ENCODE results near the gene CNTNAP2. TPM values are rescaled to one million over a fixed set of nuclear protein-coding genes. Genes with fewer than 3 reads are reported as not detected.

CNTNAP2 gene
- total RNA-seq, 2 experiments from 2014 or later, result 0.28 TPM; not detected in 1

DNA sequence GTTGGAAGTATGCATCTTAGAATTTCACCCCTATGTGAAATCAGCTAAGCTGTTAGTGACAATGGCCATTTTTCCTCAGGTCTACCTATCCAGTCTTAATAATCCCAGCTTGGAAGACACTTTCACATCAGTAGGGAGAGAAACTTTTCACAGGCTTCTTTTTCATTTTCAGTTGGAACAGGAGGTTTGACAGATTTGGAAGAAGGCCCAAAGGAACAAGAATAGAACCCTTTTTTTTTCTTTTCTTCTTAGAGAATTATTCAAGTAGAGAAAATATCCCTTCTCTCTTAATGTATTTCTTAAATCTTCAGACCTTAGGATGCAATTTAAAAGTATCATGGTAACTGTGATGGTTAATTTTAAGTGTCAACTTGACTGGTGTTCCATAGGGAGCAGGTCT, 2063.5 kb downstream of the CNTNAP2 start:
- no peaks in the 10 kb centered on the region for H3K4me1 ChIP-seq (ENCODE audit: insufficient read depth, low read length, poor library complexity, severe bottlenecking)
- no peaks in the 10 kb centered on the region for H3K9me2 ChIP-seq (ENCODE audit: insufficient read depth, low read length)
- no peaks in the 10 kb centered on the region for H3K9me3 ChIP-seq (ENCODE audit: low read length)
- no peak for TF ChIP-seq EZH2phosphoT487 (IDR thresholded peaks at IDR 0.05; ENCODE audit: borderline replicate concordance, low read depth, low read length)
- TF ChIP-seq, protein P1, sequence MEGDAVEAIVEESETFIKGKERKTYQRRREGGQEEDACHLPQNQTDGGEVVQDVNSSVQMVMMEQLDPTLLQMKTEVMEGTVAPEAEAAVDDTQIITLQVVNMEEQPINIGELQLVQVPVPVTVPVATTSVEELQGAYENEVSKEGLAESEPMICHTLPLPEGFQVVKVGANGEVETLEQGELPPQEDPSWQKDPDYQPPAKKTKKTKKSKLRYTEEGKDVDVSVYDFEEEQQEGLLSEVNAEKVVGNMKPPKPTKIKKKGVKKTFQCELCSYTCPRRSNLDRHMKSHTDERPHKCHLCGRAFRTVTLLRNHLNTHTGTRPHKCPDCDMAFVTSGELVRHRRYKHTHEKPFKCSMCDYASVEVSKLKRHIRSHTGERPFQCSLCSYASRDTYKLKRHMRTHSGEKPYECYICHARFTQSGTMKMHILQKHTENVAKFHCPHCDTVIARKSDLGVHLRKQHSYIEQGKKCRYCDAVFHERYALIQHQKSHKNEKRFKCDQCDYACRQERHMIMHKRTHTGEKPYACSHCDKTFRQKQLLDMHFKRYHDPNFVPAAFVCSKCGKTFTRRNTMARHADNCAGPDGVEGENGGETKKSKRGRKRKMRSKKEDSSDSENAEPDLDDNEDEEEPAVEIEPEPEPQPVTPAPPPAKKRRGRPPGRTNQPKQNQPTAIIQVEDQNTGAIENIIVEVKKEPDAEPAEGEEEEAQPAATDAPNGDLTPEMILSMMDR (conservative IDR thresholded peaks at IDR 0.05; ENCODE audit: low read length), result no peak
- BruUV-seq (replicated peaks), result no TSS peak
- H3K4me3 ChIP-seq (ENCODE audit: low read depth, low read length, poor library complexity, severe bottlenecking), result no peak overlapping the region
- DNase-seq (ENCODE audit: low spot score), result no peak
- no peak overlapping the region for H3K4me2 ChIP-seq (ENCODE audit: low read length)
- no peaks in the 10 kb centered on the region for H4K20me1 ChIP-seq (ENCODE audit: insufficient read depth, low read length)
- POLR2A ChIA-PET, result no interaction called here
- H3K79me2 ChIP-seq (ENCODE audit: insufficient read depth, low read depth, low read length), result no peaks in the 10 kb centered on the region
- CTCF ChIA-PET (ENCODE audit: unreplicated experiment), result no interaction called here
- intact Hi-C loops (cut with micrococcal nuclease; ENCODE audit: unreplicated experiment), result no loop called here
- H3K36me3 ChIP-seq (ENCODE audit: insufficient read depth, low read length), result no peaks in the 10 kb centered on the region
- H3K27ac ChIP-seq (ENCODE audit: low read depth, low read length, poor library complexity, severe bottlenecking), result no peak overlapping the region
- H2AFZ ChIP-seq (ENCODE audit: low read length), result no peak overlapping the region

DNA sequence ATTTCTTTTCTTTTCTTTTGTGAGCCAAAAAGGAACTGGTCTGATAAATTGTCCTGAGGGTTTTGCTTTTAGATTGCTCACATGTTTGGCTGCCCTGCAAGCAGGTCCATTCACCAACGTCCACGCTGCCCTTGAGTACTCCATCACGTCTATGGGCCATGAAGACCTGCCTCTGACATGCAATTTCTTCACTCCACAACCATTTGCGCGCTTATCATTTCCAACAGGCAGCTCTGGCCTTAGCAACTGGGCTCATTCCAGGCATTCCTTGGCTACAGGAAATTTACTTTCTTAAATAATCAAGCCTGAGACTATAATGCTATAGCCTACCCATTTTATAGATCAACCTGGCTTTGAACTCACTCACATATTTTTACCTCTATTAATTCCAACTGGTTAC, 2065.7 kb downstream of the CNTNAP2 start:
- TF ChIP-seq, protein P1 (conservative IDR thresholded peaks at IDR 0.05; ENCODE audit: low read length), result no peak
- intact Hi-C loops (cut with micrococcal nuclease; ENCODE audit: unreplicated experiment), result no loop called here
- BruUV-seq (replicated peaks), result no TSS peak
- Histone ChIP-seq H4K20me1 (ENCODE audit: insufficient read depth, low read length) (no peaks in the 10 kb centered on the region), H3K9me2 (ENCODE audit: insufficient read depth, low read length) (no peaks in the 10 kb centered on the region), H3K36me3 (ENCODE audit: insufficient read depth, low read length) (no peaks in the 10 kb centered on the region), H3K4me3 (ENCODE audit: low read depth, low read length, poor library complexity, severe bottlenecking) (no peak overlapping the region), H3K27ac (ENCODE audit: low read depth, low read length, poor library complexity, severe bottlenecking) (no peak overlapping the region), H3K79me2 (ENCODE audit: insufficient read depth, low read depth, low read length) (no peaks in the 10 kb centered on the region), H3K4me2 (ENCODE audit: low read length) (no peak overlapping the region), H3K9me3 (ENCODE audit: low read length) (no peaks in the 10 kb centered on the region), H3K4me1 (ENCODE audit: insufficient read depth, low read length, poor library complexity, severe bottlenecking) (no peaks in the 10 kb centered on the region), H2AFZ (ENCODE audit: low read length) (no peak overlapping the region)
- ChIA-PET POLR2A (no interaction called here), CTCF (ENCODE audit: unreplicated experiment) (no interaction called here)
- DNase-seq (ENCODE audit: low spot score), result no peak

DNA sequence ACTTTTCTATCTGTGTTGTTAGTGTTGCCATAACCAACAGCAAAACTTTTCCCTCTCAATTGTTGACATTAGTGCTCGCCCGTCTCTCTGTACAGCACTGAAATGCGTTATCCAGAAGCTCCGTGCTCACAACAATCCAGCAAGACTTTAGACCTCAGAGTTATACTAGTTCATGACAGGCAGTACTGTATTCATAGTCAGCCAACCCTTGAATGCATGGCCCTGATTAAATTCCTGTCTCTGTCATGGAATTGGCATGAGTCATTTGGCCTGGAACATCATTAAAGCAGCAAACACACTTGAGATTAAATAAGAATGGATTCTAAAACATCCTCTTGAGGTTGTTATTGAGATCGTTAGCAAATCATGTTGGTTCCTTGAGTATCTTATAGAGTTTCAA, 2068.4 kb downstream of the CNTNAP2 start:
- BruUV-seq (replicated peaks), result no TSS peak
- Histone ChIP-seq H4K20me1 (ENCODE audit: insufficient read depth, low read length) (no peaks in the 10 kb centered on the region), H3K4me1 (ENCODE audit: insufficient read depth, low read length, poor library complexity, severe bottlenecking) (no peaks in the 10 kb centered on the region), H3K36me3 (ENCODE audit: insufficient read depth, low read length) (no peaks in the 10 kb centered on the region), H2AFZ (ENCODE audit: low read length) (no peak overlapping the region), H3K9me2 (ENCODE audit: insufficient read depth, low read length) (no peaks in the 10 kb centered on the region), H3K27ac (ENCODE audit: low read depth, low read length, poor library complexity, severe bottlenecking) (no peak overlapping the region), H3K9me3 (ENCODE audit: low read length) (no peaks in the 10 kb centered on the region), H3K79me2 (ENCODE audit: insufficient read depth, low read depth, low read length) (no peaks in the 10 kb centered on the region), H3K4me2 (ENCODE audit: low read length) (no peak overlapping the region), H3K4me3 (ENCODE audit: low read depth, low read length, poor library complexity, severe bottlenecking) (no peak overlapping the region)
- intact Hi-C loops (cut with micrococcal nuclease; ENCODE audit: unreplicated experiment), result no loop called here
- DNase-seq (ENCODE audit: low spot score), result no peak
- TF ChIP-seq, protein P1 (conservative IDR thresholded peaks at IDR 0.05; ENCODE audit: low read length), result no peak
- TF ChIP-seq EZH2phosphoT487 (IDR thresholded peaks at IDR 0.05; ENCODE audit: borderline replicate concordance, low read depth, low read length), result no peak
- CTCF ChIA-PET (ENCODE audit: unreplicated experiment), result no interaction called here
- POLR2A ChIA-PET, result no interaction called here
